WTC11 (cell line): Measurements from ENCODE around the gene PIK3R1.

Source experiments
- CTCF ChIP-seq: fragments of 200-600 bp; IDR thresholded peaks from 2 replicates; pipeline ENCODE4 v1.8.0; 2022; ENCODE audit warnings: antibody characterized with exemption
- ETV6 ChIP-seq: sonication (generic); formaldehyde crosslinking; IDR thresholded peaks from 2 replicates; pipeline ENCODE4 v1.8.1; 2022; ENCODE audit warnings: mild to moderate bottlenecking, missing genetic modification reagents
- MAX ChIP-seq: sonication (generic); formaldehyde crosslinking; IDR thresholded peaks from 2 replicates; pipeline ENCODE4 v1.8.0; 2022; ENCODE audit warnings: mild to moderate bottlenecking, missing genetic modification reagents
- ZNF317 ChIP-seq: sonication (generic); formaldehyde crosslinking; IDR thresholded peaks from 2 replicates; pipeline ENCODE4 v1.8.1; 2023; ENCODE audit warnings: low read depth, mild to moderate bottlenecking, moderate library complexity, missing genetic modification reagents, borderline replicate concordance

- TF ChIP-seq CTCF (no peak), ZNF317 (no peak), MAX (CRISPR knock-in tag) (no peak), ETV6 (CRISPR knock-in tag) (no peak)
Observed at GRCh38 chr5:68273717-68274409, 58.3 kb downstream of the PIK3R1 start.
